Loucy (cell line): ENCODE results near the gene FBXO41.

ENCODE experiments used
- H2AFZ ChIP-seq: fragments of 200-600 bp; sonication (generic); 2 replicates; pipeline ENCODE4 v1.6.0; 2016; ENCODE audit warnings: antibody characterized with exemption, mild to moderate bottlenecking, low read length, moderate library complexity
- H3F3A ChIP-seq: fragments of 200-600 bp; 2 replicates; pipeline ENCODE4 v1.6.0; 2016; ENCODE audit warnings: antibody characterized with exemption, low read depth, mild to moderate bottlenecking
- H3K27me3 ChIP-seq: fragments of 200-600 bp; sonication (generic); 2 replicates; pipeline ENCODE4 v1.6.1; 2014; ENCODE audit warnings: low read length, mild to moderate bottlenecking; ENCODE audit not compliant: insufficient read depth, poor library complexity, severe bottlenecking
- H3K36me3 ChIP-seq: fragments of 200-600 bp; sonication (generic); 2 replicates; pipeline ENCODE4 v1.6.1; 2016; ENCODE audit warnings: low read length; ENCODE audit not compliant: insufficient read depth
- H3K4me1 ChIP-seq: fragments of 200-600 bp; sonication (generic); 2 replicates; pipeline ENCODE4 v1.5.1; 2014; ENCODE audit warnings: low read length, mild to moderate bottlenecking; ENCODE audit not compliant: insufficient read depth, poor library complexity, severe bottlenecking
- H3K4me2 ChIP-seq: fragments of 200-600 bp; sonication (generic); 2 replicates; pipeline ENCODE4 v1.6.0; 2014; ENCODE audit warnings: antibody characterized with exemption, low read length, low read depth, mild to moderate bottlenecking; ENCODE audit not compliant: poor library complexity, severe bottlenecking
- H3K4me3 ChIP-seq: fragments of 200-600 bp; sonication (generic); 2 replicates; pipeline ENCODE4 v1.5.1; 2014; ENCODE audit warnings: low read length, mild to moderate bottlenecking, mixed read lengths; ENCODE audit not compliant: poor library complexity, severe bottlenecking
- H3K79me2 ChIP-seq: fragments of 200-600 bp; sonication (generic); 2 replicates; pipeline ENCODE4 v1.6.1; 2014; ENCODE audit warnings: low read length; ENCODE audit not compliant: insufficient read depth
- H3K9ac ChIP-seq: fragments of 200-600 bp; sonication (generic); 2 replicates; pipeline ENCODE4 v1.6.0; 2014; ENCODE audit warnings: mild to moderate bottlenecking, low read depth, low read length, moderate library complexity; ENCODE audit not compliant: poor library complexity, severe bottlenecking
- H3K9me2 ChIP-seq: fragments of 200-600 bp; sonication (generic); replicated peaks from 2 replicates; pipeline ENCODE4 v1.6.1; 2016; ENCODE audit warnings: low read depth, low read length, mixed read lengths
- H3K9me3 ChIP-seq: fragments of 200-600 bp; sonication (generic); 2 replicates; pipeline ENCODE4 v1.6.1; 2014; ENCODE audit warnings: mild to moderate bottlenecking, antibody characterized with exemption, low read length, low read depth; ENCODE audit not compliant: insufficient read depth
- H4K20me1 ChIP-seq: fragments of 200-600 bp; sonication (generic); 2 replicates; pipeline ENCODE4 v1.6.0; 2014; ENCODE audit warnings: antibody characterized with exemption, low read length, mild to moderate bottlenecking; ENCODE audit not compliant: insufficient read depth, poor library complexity, severe bottlenecking
- CTCF ChIP-seq: fragments of 200-600 bp; sonication (generic); conservative IDR thresholded peaks from 2 replicates; pipeline ENCODE4 v1.5.1; 2014; ENCODE audit warnings: mild to moderate bottlenecking, antibody characterized with exemption, low read length
- EZH2phosphoT487 ChIP-seq: fragments of 200-600 bp; IDR thresholded peaks from 2 replicates; pipeline ENCODE4 v1.6.1; 2018; ENCODE audit warnings: antibody characterized with exemption, mild to moderate bottlenecking, moderate library complexity, borderline replicate concordance

Gene FBXO41

DNA sequence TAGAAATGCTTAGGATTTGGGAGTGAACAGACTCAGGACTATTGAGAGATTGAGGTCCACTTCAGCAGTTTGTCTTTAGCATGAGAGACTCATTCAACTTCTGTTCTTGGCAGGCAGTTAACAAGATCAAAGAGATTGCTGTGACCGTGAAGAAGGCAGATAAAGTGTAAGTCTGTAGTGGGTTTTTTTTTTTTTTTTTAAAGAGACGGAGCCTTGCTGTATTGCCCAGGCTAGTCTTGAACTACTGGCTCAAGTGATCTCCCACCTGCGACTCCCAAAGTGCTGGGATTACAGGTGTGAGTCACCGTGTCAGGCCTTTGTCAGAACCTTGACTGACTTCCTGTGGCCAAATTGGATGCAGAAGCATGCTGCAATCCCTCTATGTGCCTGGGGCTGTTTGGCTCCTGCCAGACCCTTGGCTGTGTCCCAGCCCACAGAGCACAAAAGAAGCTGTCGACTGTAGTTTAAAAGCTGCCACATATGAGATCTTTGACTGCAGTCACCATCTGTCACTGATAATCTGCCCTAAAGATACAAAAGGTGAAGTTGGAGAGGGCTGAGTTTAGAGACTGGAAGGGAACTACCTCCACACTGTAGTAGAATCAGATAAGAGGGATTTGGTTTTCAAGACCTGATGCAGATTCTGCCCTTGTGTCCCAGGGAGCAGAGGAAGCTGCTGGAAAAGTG, 40.3 kb downstream of the FBXO41 start:
- peaks cover 75% of the 10 kb centered on the region for H3K79me2 ChIP-seq
- H3K4me2 ChIP-seq: peak overlapping the region; percentile 25
- H2AFZ ChIP-seq: no peak overlapping the region
- H3K27me3 ChIP-seq: no peaks in the 10 kb centered on the region
- H3K4me1 ChIP-seq: peaks cover 31% of the 10 kb centered on the region
- H3K9ac ChIP-seq: peak overlapping the region; percentile 29
- peaks cover 88% of the 10 kb centered on the region for H3K36me3 ChIP-seq
- no peaks in the 10 kb centered on the region for H3K9me3 ChIP-seq
- no peaks in the 10 kb centered on the region for H3F3A ChIP-seq
- no peaks in the 10 kb centered on the region for H3K9me2 ChIP-seq
- no peak for TF ChIP-seq CTCF
- no peak for TF ChIP-seq EZH2phosphoT487
- peaks cover 77% of the 10 kb centered on the region for H4K20me1 ChIP-seq
- peak overlapping the region; percentile 32 for H3K4me3 ChIP-seq

GRCh38 chr2:73239776-73240175, 44.5 kb downstream of the FBXO41 start:
- Histone ChIP-seq H3K27me3 (no peaks in the 10 kb centered on the region), H3K4me3 (peak overlapping the region; percentile 99), H3K79me2 (peaks cover 98% of the 10 kb centered on the region), H4K20me1 (peaks cover 93% of the 10 kb centered on the region), H2AFZ (no peak overlapping the region), H3K4me1 (peaks cover 58% of the 10 kb centered on the region), H3K9me2 (no peaks in the 10 kb centered on the region), H3K9me3 (no peaks in the 10 kb centered on the region), H3K9ac (peak overlapping the region; percentile 48), H3F3A (no peaks in the 10 kb centered on the region), H3K36me3 (peaks cover 49% of the 10 kb centered on the region; the same call in 1 of the 2 replicates), H3K4me2 (peak overlapping the region; percentile 98)
- TF ChIP-seq CTCF (no peak), EZH2phosphoT487 (no peak)

GRCh38 chr2:73238976-73239375, 45.3 kb downstream of the FBXO41 start:
- Histone ChIP-seq H3K4me1 (peaks cover 56% of the 10 kb centered on the region), H3K9me3 (no peaks in the 10 kb centered on the region), H3K27me3 (peaks cover 6% of the 10 kb centered on the region), H3K9ac (peak overlapping the region; percentile 48), H3K4me2 (peak overlapping the region; percentile 98), H3K4me3 (peak overlapping the region; percentile 99), H4K20me1 (peaks cover 91% of the 10 kb centered on the region), H3K36me3 (peaks cover 41% of the 10 kb centered on the region; the same call in 1 of the 2 replicates), H3K79me2 (peaks cover 98% of the 10 kb centered on the region), H2AFZ (no peak overlapping the region), H3F3A (no peaks in the 10 kb centered on the region), H3K9me2 (no peaks in the 10 kb centered on the region)
- no peak for TF ChIP-seq EZH2phosphoT487
- TF ChIP-seq CTCF: no peak
